ENCODE measurements around the gene NUMB. TPM values are rescaled to one million over a fixed set of nuclear protein-coding genes. Genes with fewer than 3 reads are reported as not detected.

Gene NUMB
- total RNA-seq, 1 experiment from 2014 or later = 46.5 TPM

- no peaks in the 10 kb centered on the region for H3K9me3 Mint-ChIP-seq
- no peaks in the 10 kb centered on the region for H4K20me1 ChIP-seq (ENCODE audit: control insufficient read depth, insufficient read depth, insufficient read length)
- H2AFZ ChIP-seq (ENCODE audit: low read length) = no peak overlapping the region
- peak overlapping the region; percentile 0; the same call in 1 of the 2 replicates for H3K14ac ChIP-seq (ENCODE audit: insufficient read depth, low read length)
- H3K4me3 Mint-ChIP-seq = peak overlapping the region; percentile 80 to 90
- H2BK15ac ChIP-seq (ENCODE audit: low read depth, low read length) = no peak overlapping the region
- H2BK120ac ChIP-seq (ENCODE audit: low read depth, low read length, poor library complexity, severe bottlenecking) = no peak overlapping the region
- H3K23me2 ChIP-seq (ENCODE audit: insufficient read length, low read depth, low read length, poor library complexity, severe bottlenecking) = peaks cover 6% of the 10 kb centered on the region
- TF ChIP-seq CTCF (conservative IDR thresholded peaks at IDR 0.05) = no peak
- peaks cover 7% of the 10 kb centered on the region; the same call in 1 of the 2 replicates for H3K79me2 ChIP-seq (ENCODE audit: insufficient read depth, low read length)
- H4K5ac ChIP-seq (ENCODE audit: insufficient read length, low read depth, low read length) = no peak overlapping the region
- no peaks in the 10 kb centered on the region; the same call in 1 of the 2 replicates for H3K27me3 ChIP-seq (ENCODE audit: insufficient read depth, low read length)
- H3K4me1 ChIP-seq (ENCODE audit: insufficient read depth, low read length) = no peaks in the 10 kb centered on the region; the same call in 1 of the 2 replicates
- H2BK20ac ChIP-seq (ENCODE audit: low read depth, low read length, poor library complexity, severe bottlenecking) = no peak overlapping the region
- no peak overlapping the region for H3T11ph ChIP-seq (ENCODE audit: low read length)
- DNase-seq = no peak
- peaks cover 17 to 37% (median 26%) of the 10 kb centered on the region in 3 experiments; a peak in 6 of 7 replicates for H3K36me3 Mint-ChIP-seq (ENCODE audit: insufficient read depth in 1 of 3, low read depth in 3 of 3)
- no peak overlapping the region for H3K4ac ChIP-seq (ENCODE audit: low read depth, low read length)
- H4K91ac ChIP-seq (ENCODE audit: insufficient read length, low read depth, low read length) = no peak overlapping the region
- H3K56ac ChIP-seq (ENCODE audit: insufficient read length, low read depth, low read length) = no peak overlapping the region
- H2AK5ac ChIP-seq (ENCODE audit: insufficient read length, low read length) = no peak overlapping the region
- H3K27ac Mint-ChIP-seq = no peak overlapping the region
- H3K18ac ChIP-seq (ENCODE audit: insufficient read length, low read depth, low read length) = no peak overlapping the region
- no CpG with 5 or more reads among the region's 24 CpGs for WGBS (ENCODE audit: extremely low coverage, insufficient read length, low lambda C conversion rate)
- no peaks in the 10 kb centered on the region for H3K9me3 ChIP-seq (ENCODE audit: control insufficient read depth, low read depth, low read length)
- H3K4me2 ChIP-seq (ENCODE audit: insufficient read depth, insufficient read length, low read length) = peak overlapping the region; percentile 84
- no peak overlapping the region for H2BK12ac ChIP-seq (ENCODE audit: insufficient read length, low read depth, low read length)
- H3K27me3 Mint-ChIP-seq (ENCODE audit: low read depth) = peaks cover 8% of the 10 kb centered on the region
- no peak overlapping the region for H3K23ac ChIP-seq (ENCODE audit: insufficient read length, low read depth, low read length)
- peak overlapping the region; percentile 31 for H3K9ac ChIP-seq (ENCODE audit: extremely low read depth, insufficient read length, low read length)
- peaks cover 17 to 25% of the 10 kb centered on the region in 2 experiments for H3K4me1 Mint-ChIP-seq
- no peak overlapping the region for H2BK5ac ChIP-seq (ENCODE audit: insufficient read length, low read length)
- no peak overlapping the region for H4K8ac ChIP-seq (replicated peaks; ENCODE audit: insufficient read length, low read depth, low read length)
- no peak overlapping the region for H3K27ac ChIP-seq (ENCODE audit: insufficient read length, low read depth, low read length)
- no peaks in the 10 kb centered on the region for H3K79me1 ChIP-seq (ENCODE audit: insufficient read depth, low read depth, low read length, poor library complexity, severe bottlenecking)
These were observed 33.8 kb upstream of the NUMB start for GRCh38 chr14:73492043-73492552.
